Measurements from ENCODE around the gene RHCE. TPM values are rescaled to one million over a fixed set of nuclear protein-coding genes. Genes with fewer than 3 reads are reported as not detected.
"Not testable (repeated sequence)": the region's sequence is repeated elsewhere in the genome, so short reads cannot be mapped to it uniquely, and the experiment has no call there.

Gene RHCE
- total RNA-seq, 2 experiments from 2014 or later, result 0.25 to 1.1 TPM

DNA sequence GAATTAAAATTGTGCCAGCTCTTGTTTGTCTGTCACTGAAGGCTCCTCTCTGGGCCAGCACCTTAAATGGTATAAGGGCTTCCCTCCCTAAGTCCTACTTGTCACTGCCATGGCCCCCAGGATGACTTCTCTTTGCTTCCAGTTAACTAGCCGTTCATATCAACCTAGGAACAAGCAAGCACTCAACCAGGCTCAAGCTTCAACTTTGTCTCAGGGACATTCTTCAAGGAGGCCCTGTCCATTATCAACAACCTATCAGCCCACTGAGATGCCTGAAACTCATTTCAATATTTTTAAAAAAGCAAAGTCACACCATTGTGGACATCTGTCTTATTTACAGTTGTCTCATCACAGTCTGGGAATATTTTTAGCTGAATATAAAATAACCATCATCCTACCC, 1.3 kb downstream of the RHCE start:
- H3K27me3 ChIP-seq (ENCODE audit: control insufficient read depth in 1 of 2, insufficient read depth in 2 of 2, low read length in 2 of 2); H3K4me1 Mint-ChIP-seq (ENCODE audit: low read depth); intact Hi-C loops (cut with DNase I, micrococcal nuclease); ATAC-seq (ENCODE audit: poor library complexity); H3K27me3 Mint-ChIP-seq; H3K4me3 ChIP-seq (ENCODE audit: low read length); H3K36me3 Mint-ChIP-seq (ENCODE audit: low read depth); H3K4me1 ChIP-seq (ENCODE audit: insufficient read depth, low read length); H3K36me3 ChIP-seq (ENCODE audit: insufficient read depth, low read length); CTCF ChIA-PET; H3K27ac Mint-ChIP-seq; H3K4me3 Mint-ChIP-seq; H3K27ac ChIP-seq (ENCODE audit: low read depth in 1 of 2, low read length in 2 of 2); H3K9me3 ChIP-seq (ENCODE audit: control insufficient read depth in 1 of 2, insufficient read depth in 1 of 2, low read length in 2 of 2); POLR2A ChIA-PET; H3K9me3 Mint-ChIP-seq; DNase-seq: not testable (repeated sequence)

DNA sequence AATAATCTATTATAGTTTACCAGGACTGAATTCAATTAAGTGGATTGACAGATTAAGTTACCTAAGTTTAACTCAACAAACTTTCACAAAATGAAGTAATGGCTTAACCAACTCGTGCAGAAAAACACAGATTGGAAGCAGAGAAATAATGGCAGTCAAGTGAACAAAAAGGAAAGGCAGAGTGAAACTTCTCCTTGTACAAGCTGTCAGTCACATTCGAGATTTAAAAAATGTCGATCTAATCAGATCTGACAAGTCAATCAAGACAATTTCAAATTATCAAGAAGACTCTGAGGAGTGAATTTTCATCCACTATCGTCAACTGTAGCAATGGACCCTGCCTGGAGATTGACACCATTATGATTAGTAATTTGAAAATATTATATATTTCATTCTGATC, 3.3 kb downstream of the RHCE start:
- H3K4me3 Mint-ChIP-seq; POLR2A ChIA-PET; intact Hi-C loops (cut with DNase I, micrococcal nuclease); H3K4me1 ChIP-seq (ENCODE audit: insufficient read depth, low read length); H3K27ac Mint-ChIP-seq; DNase-seq; H3K9me3 Mint-ChIP-seq; H3K4me3 ChIP-seq (ENCODE audit: low read length); H3K27ac ChIP-seq (ENCODE audit: low read depth in 1 of 2, low read length in 2 of 2); H3K4me1 Mint-ChIP-seq (ENCODE audit: low read depth); H3K27me3 ChIP-seq (ENCODE audit: control insufficient read depth in 1 of 2, insufficient read depth in 2 of 2, low read length in 2 of 2); H3K27me3 Mint-ChIP-seq; CTCF ChIA-PET; H3K9me3 ChIP-seq (ENCODE audit: control insufficient read depth in 1 of 2, insufficient read depth in 1 of 2, low read length in 2 of 2); H3K36me3 Mint-ChIP-seq (ENCODE audit: low read depth); H3K36me3 ChIP-seq (ENCODE audit: insufficient read depth, low read length); ATAC-seq (ENCODE audit: poor library complexity): not testable (repeated sequence)

GRCh38 chr1:25414578-25414977, 6.0 kb downstream of the RHCE start:
- H3K27me3 Mint-ChIP-seq; H3K9me3 Mint-ChIP-seq; CTCF ChIA-PET; DNase-seq; H3K27me3 ChIP-seq (ENCODE audit: control insufficient read depth in 1 of 2, insufficient read depth in 2 of 2, low read length in 2 of 2); H3K9me3 ChIP-seq (ENCODE audit: control insufficient read depth in 1 of 2, insufficient read depth in 1 of 2, low read length in 2 of 2); H3K27ac ChIP-seq (ENCODE audit: low read depth in 1 of 2, low read length in 2 of 2); intact Hi-C loops (cut with DNase I, micrococcal nuclease); H3K4me3 Mint-ChIP-seq; H3K4me1 Mint-ChIP-seq (ENCODE audit: low read depth); H3K4me3 ChIP-seq (ENCODE audit: low read length); H3K36me3 ChIP-seq (ENCODE audit: insufficient read depth, low read length); ATAC-seq (ENCODE audit: poor library complexity); H3K27ac Mint-ChIP-seq; H3K4me1 ChIP-seq (ENCODE audit: insufficient read depth, low read length); POLR2A ChIA-PET; H3K36me3 Mint-ChIP-seq (ENCODE audit: low read depth): not testable (repeated sequence)

DNA sequence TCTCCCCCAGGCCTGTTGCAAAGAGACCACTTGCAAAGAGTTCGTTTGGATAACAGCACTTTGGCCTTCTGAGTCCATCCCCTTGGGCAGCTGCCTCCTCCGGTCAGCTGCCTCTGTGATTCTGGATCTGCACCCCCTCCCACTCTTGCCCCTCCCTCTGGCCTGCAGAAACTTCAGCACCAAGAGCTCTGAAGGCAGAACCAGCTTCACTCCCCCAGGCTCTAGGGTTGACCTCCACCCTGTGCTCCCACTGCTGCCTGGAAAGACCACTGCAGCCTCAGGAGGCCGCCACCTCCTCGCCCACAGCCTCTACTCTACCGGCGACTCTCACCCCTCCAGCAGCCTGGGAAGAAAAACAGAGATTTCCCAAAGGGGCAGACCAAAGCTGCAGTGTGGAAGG, 6.5 kb downstream of the RHCE start:
- H3K27me3 ChIP-seq (ENCODE audit: control insufficient read depth in 1 of 2, insufficient read depth in 2 of 2, low read length in 2 of 2); H3K27ac Mint-ChIP-seq; H3K9me3 Mint-ChIP-seq; intact Hi-C loops (cut with DNase I, micrococcal nuclease); H3K4me3 Mint-ChIP-seq; CTCF ChIA-PET; H3K36me3 ChIP-seq (ENCODE audit: insufficient read depth, low read length); H3K4me3 ChIP-seq (ENCODE audit: low read length); POLR2A ChIA-PET; H3K4me1 ChIP-seq (ENCODE audit: insufficient read depth, low read length); H3K4me1 Mint-ChIP-seq (ENCODE audit: low read depth); H3K27ac ChIP-seq (ENCODE audit: low read depth in 1 of 2, low read length in 2 of 2); ATAC-seq (ENCODE audit: poor library complexity); H3K9me3 ChIP-seq (ENCODE audit: control insufficient read depth in 1 of 2, insufficient read depth in 1 of 2, low read length in 2 of 2); H3K36me3 Mint-ChIP-seq (ENCODE audit: low read depth); H3K27me3 Mint-ChIP-seq; DNase-seq: not testable (repeated sequence)

DNA sequence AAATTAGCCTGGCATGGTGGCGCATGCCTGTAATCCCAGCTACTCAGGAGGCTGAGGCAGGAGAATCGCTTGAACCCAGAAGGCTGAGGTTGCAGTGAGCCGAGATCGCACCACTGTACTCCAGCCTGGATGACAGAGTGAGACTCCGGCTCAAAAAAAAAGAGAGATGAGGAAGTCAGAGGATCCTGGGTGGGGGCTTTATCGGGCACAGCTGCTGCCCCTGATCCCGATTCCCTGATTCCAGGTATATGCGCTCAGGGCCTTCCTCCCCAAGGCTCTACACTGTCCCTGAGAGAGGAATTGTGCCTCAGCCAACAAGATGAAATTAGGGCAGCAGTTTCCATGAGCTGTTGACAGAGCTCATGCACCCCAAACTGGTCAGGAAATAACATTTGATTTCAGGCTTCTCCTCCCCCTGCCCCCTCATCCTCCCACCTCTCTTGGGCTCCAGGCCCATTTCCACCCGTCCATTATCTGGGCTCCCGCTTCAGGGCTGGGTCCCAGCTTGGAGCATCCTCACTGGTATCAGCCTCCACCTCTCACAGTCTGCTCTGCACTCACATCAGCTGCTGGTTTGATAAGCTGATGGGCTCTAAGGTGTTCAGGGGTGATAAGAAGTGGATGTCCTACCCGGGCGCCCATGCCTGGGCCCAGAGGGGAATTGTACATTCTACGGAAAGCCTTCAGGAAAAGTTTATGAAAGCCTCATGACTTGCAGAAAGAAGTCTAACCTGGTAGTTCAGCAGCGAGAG, 7.6 kb downstream of the RHCE start:
- H3K36me3 Mint-ChIP-seq (ENCODE audit: low read depth); H3K4me3 ChIP-seq (ENCODE audit: low read length); H3K9me3 ChIP-seq (ENCODE audit: control insufficient read depth in 1 of 2, insufficient read depth in 1 of 2, low read length in 2 of 2); H3K36me3 ChIP-seq (ENCODE audit: insufficient read depth, low read length); H3K4me1 ChIP-seq (ENCODE audit: insufficient read depth, low read length); POLR2A ChIA-PET; ATAC-seq (ENCODE audit: poor library complexity); intact Hi-C loops (cut with DNase I, micrococcal nuclease); H3K27me3 Mint-ChIP-seq; DNase-seq; H3K4me3 Mint-ChIP-seq; H3K27ac Mint-ChIP-seq; H3K27me3 ChIP-seq (ENCODE audit: control insufficient read depth in 1 of 2, insufficient read depth in 2 of 2, low read length in 2 of 2); H3K9me3 Mint-ChIP-seq; H3K4me1 Mint-ChIP-seq (ENCODE audit: low read depth); H3K27ac ChIP-seq (ENCODE audit: low read depth in 1 of 2, low read length in 2 of 2); CTCF ChIA-PET: not testable (repeated sequence)

DNA sequence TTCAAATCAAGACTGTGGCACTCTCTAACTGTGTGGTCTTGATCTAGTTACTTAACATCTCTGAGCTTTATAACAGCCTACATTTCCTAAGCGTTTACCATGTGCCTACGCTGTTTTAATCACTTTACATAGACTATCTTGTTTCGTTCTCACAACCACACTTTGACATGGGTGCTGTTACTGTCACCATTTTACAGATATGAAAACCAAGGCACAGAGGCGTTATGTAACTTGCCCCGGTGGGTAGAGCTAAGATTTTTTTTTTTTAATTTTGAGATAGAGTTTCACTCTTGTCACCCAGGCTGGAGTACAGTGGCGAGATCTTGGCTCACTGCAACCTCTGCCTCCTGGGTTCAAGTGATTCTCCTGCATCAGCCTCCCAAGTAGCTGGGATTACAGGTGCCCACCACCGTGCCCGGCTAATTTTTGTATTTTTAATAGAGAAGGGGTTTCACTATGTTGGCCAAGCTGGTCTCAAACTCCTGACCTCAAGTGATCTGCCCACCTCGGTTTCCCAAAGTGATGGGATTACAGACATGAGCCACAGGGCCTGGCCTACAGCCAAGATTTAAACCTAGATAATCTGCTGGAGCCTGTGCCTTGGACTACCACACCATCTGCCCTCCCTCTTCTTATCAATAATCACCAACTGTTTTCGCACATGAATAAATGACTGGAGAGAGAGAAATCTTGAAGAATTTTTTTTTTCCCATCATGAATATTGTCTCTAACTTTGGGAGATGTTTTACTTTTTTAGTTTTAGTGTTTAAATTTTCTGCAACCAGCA, 10.8 kb downstream of the RHCE start:
- H3K27ac ChIP-seq (ENCODE audit: low read depth in 1 of 2, low read length in 2 of 2); ATAC-seq (ENCODE audit: poor library complexity); H3K4me3 ChIP-seq (ENCODE audit: low read length); H3K9me3 Mint-ChIP-seq; H3K27me3 ChIP-seq (ENCODE audit: control insufficient read depth in 1 of 2, insufficient read depth in 2 of 2, low read length in 2 of 2); H3K27me3 Mint-ChIP-seq; DNase-seq; CTCF ChIA-PET; H3K4me1 Mint-ChIP-seq (ENCODE audit: low read depth); H3K36me3 Mint-ChIP-seq (ENCODE audit: low read depth); H3K4me1 ChIP-seq (ENCODE audit: insufficient read depth, low read length); H3K27ac Mint-ChIP-seq; H3K4me3 Mint-ChIP-seq; POLR2A ChIA-PET; H3K9me3 ChIP-seq (ENCODE audit: control insufficient read depth in 1 of 2, insufficient read depth in 1 of 2, low read length in 2 of 2); H3K36me3 ChIP-seq (ENCODE audit: insufficient read depth, low read length): not testable (repeated sequence)
- intact Hi-C loops (cut with DNase I, micrococcal nuclease), result loop anchor here (5.0 to 10.0 kb wide), 3 partner anchors 112 to 187 kb away; no protein-coding TSS in a partner anchor

DNA sequence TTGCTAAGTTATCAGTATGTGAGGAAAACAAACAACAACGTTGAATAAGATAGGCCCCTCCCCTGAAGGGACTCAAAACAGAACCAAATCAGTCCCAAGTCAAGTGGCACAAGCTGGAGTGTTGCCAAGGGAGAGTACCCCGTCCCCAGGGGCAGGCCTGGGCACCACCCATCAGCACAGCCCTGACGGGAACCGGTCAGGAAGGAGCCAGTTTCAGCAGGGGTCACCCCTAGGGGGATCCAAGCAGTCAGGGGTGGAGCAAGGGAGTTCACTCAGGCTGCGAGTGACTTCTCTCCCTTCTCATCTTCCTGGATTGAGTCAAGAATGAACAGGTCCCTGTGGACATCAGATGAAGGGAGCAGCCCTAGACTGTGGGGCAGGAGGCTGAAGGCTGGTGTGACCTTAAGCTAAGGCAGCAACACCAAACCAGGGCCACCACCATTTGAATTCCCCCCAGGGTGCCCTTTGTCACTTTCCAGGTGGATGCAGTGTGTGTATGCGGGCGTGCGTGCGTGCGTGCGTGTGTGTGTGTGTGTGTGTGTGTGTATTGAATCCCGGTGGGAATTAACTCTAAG, 14.8 kb downstream of the RHCE start:
- not testable (repeated sequence) for H3K9me3 Mint-ChIP-seq

More for the DNA sequence above, 14.8 kb downstream of the RHCE start:
- H3K27me3 ChIP-seq (ENCODE audit: control insufficient read depth in 1 of 2, insufficient read depth in 2 of 2, low read length in 2 of 2); ATAC-seq (ENCODE audit: poor library complexity); H3K36me3 Mint-ChIP-seq (ENCODE audit: low read depth); H3K4me3 ChIP-seq (ENCODE audit: low read length); H3K27me3 Mint-ChIP-seq; DNase-seq; H3K4me1 Mint-ChIP-seq (ENCODE audit: low read depth); H3K27ac ChIP-seq (ENCODE audit: low read depth in 1 of 2, low read length in 2 of 2); H3K4me3 Mint-ChIP-seq; CTCF ChIA-PET; H3K4me1 ChIP-seq (ENCODE audit: insufficient read depth, low read length); POLR2A ChIA-PET; H3K9me3 ChIP-seq (ENCODE audit: control insufficient read depth in 1 of 2, insufficient read depth in 1 of 2, low read length in 2 of 2); H3K36me3 ChIP-seq (ENCODE audit: insufficient read depth, low read length); H3K27ac Mint-ChIP-seq: not testable (repeated sequence)
- intact Hi-C loops (cut with DNase I, micrococcal nuclease), result loop anchor here (1.0 to 10.0 kb wide), 4 partner anchors 81 to 191 kb away; no protein-coding TSS in a partner anchor

Data from CD4-positive, alpha-beta T cell (primary cell).